NCI-H1930 (cell line): ENCODE measurements around the gene SMIM23.
"Not testable (repeated sequence)": the region's sequence is repeated elsewhere in the genome, so short reads cannot be mapped to it uniquely, and the experiment has no call there.

Experiments
- DNase-seq, 2 experiments: peaks; one replicate each; lab custom pipeline; 2025; lab: John Stamatoyannopoulos, UW

SMIM23 gene

DNA sequence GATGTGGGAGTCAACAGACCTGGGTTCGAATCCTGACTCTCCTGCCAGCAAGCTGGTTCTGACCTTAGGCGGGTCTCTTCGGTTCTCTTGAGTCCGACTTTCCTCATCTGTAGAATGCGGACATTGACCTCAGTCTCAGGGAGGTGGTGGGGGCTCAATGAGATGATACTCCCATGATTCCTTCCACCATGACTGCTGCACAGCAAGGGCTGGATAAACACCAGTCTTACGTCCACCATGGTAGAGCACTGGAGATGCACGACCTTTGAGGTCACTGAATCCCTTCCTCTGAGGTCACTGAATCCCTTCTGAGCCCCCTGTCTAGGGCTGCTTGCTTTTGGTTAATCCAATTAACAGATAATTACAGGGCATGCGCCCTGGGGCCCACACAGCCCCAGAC lies 12.5 kb upstream of the SMIM23 start:
- DNase-seq = no peak

DNA sequence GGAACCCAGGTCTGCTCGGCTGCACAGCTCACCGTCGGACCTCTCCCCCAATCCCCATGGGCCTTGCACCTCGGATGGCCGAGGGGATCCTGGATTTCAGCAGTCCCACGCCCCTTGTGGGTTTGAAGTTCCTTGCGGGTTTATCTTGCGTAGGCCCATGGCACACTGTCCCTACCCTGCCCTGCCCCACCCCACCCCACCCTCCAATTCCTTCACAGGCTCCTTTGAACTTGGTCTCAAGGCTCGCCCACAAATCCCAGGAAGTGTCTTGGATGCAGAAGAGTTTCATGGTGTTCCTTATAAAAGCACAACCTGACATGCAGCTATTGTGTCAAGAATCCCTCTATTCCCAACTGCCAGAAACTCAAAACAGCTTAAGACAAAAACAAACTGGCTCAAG lies 11.2 kb upstream of the SMIM23 start:
- no peak for DNase-seq

DNA sequence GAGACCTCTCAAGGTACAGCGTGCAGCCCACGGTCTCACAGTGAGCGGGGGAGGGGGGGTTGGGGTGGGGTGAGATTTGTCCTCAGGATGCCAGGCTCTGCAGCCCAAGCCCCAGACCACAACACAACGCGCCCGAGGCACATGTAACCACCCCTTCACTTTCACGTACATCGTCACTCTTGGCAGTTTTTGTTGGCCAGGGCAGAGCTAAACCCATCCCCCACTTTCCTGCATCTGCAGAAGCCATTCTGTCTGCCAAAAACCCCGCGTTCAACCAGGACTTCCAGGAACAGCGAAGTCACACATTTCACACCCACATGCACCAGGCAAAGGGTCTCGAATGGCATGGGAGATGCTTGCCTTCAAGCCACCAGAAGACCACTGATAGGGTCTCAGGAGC lies 9.4 kb upstream of the SMIM23 start:
- no peak for DNase-seq

DNA sequence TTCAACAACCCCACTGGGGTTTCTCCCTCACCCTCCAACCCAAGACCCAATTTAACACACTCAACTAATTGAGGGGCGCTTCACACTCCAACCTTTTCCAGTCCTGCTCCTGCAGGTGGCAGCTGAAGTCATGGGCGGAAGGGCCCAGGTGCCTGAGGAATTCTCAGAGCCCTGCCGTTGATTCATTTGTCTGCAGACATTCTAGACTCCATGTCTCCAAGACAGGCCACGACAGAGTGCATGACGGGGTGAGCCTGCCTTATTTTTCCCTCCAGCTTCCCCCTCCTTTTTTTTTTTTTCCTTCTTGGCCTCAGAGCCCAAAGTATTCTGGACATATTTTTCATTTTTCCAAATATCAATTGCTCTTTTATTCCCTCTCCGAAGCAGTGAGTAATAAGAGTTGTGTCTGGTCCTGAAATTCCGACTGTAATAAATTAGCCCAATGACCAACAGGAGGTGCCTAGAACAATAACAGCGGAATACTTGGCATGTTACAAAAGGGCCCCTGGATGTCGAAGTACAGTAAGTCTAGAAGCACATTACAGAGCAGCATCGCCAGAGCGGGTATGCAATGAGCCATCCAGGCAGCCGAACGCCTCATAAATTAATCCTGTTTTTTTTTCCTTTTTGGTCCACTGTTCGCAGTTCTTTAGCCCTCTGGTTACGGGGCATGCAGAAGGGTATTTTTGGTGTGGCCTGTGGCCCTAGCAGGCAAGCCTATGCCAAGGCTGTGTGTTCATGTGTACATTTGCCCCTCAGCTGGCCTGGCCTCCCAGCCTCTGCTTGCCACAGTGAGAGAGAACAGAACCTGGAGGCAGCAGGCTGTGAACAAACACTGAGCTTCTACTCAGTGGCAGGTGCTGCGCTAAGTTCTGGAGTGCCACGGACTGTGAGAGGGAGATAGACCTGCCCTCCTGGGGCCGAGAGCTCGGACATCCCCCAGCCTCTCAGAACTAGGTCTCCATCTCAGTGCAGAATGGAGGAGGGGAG lies 8.6 kb upstream of the SMIM23 start:
- DNase-seq = no peak

DNA sequence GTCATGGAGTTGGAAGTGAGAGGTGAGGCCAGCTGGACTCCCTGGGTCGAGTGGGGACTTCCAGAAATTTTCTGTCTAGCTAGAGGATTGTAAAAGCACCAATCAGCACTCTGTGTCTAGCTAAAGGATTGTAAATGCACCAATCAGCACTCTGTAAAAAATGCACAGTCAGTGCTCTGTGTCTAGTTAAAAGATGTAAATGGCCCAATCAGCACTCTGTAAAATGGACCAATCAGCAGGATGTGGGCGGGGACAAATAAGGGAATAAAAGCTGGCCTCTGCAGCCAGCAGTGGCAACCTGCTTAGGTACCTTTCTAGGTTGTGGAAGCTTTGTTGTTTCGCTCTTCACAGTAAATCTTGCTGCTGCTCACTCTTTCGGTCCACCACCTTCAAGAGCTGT lies 3.9 kb upstream of the SMIM23 start:
- not testable (repeated sequence) for DNase-seq

DNA sequence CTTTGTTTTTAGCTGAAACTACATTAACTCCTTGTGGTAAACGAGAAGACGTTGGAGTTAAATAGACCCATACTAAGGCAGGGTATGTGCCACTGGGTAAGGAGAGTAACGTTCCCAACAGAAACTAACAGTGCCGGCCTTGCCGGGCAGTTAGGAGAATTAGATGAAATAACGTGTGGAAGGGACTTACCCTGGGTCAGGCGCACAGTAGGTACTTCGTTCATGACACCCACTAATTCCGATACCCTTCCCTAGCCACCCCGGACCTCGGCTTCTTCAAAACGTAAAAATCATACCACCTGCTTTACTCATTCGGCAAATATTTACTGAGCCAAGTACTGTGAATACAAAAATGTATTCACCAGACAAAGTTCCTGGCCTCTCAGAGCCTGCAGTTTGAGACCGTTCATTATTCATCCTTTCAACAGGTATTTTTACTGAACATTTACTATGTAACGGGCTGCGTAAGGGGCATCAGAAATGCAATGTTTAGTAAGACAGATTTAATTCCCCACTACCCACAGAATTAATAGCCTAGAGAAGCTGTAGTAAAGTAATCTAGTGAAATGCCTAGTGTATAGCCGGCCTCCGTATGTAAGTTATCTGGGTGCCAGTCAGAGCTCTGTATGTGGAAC lies 3.2 kb upstream of the SMIM23 start:
- DNase-seq = no peak

DNA sequence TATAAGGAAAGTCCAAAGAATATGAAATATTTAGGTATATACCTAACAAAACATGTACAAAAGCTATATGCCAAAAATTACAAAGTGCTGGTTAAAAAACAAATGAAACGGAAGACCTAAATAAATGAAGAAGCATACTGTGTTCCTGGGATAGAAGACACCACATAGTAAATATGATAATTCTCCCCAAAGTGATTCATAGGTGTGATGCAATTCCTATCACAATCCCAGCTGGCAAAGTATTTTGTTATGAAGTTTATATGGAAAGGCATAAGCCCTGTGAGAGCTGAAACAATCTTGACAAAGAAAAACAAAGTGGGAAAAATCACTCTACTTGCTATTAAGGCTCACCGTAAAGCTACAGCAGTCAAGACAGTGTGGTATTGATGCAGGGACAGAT lies 2.6 kb upstream of the SMIM23 start:
- no peak for DNase-seq

DNA sequence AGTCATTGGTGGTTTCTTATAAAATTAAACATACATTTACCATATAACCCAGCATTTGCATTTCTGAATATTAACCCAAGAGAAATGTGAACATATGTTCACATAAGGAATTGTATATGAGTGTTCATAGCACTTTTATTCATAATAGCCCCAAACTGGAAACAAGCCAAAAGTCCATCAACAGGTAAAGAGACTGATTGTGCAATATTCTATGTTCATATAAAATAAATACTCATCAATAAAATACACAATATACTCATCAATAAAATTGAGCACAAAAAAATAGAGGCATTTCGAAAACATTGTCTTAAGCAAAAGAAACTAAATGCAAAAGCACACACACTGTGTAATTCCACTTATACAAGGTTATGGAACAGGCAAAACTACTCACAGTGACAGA lies 3.7 kb downstream of the SMIM23 start:
- DNase-seq = no peak

DNA sequence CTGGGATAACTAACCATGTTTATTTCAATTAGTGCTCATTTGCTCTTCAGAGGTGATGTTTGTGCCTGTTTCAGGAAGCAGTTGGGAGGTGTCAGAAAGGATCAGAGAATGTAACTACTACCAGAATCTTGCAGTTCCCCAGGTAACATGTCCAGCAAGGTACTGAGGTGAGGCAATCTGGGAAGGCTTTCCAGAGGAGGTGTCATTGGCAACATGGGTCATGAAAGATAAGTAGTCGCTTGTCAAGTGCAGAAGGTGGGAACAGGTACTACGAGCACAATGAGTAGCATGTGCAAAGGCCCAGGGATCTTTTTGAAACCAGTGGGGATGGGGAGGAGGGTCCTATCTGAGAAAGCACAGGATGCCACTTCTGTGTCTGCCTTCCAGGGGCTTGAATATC lies 4.8 kb downstream of the SMIM23 start:
- no peak for DNase-seq

DNA sequence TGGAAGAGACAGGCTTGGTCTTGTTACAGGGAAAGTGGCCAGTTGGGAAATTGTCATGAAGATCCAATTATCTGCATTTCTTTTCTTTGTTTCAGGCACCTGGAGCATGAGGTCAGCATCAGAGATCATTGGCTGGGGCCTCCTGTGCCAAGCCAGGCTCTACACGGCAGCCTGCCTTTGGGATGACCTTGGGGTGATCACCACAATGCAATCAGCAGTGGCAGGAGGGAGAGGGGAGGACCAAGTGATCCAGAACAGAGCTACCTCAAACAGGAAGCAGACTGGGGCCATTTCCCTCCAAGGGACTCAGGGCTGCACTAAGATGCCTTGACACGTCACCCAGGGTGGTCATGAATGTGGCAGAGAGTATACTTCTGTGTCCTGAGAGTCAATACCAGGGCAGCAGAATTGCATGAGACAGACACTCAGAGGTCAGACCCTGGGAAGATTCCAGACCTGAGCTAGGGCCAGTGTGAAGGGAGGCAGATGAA lies 8.9 kb downstream of the SMIM23 start:
- no peak for DNase-seq

DNA sequence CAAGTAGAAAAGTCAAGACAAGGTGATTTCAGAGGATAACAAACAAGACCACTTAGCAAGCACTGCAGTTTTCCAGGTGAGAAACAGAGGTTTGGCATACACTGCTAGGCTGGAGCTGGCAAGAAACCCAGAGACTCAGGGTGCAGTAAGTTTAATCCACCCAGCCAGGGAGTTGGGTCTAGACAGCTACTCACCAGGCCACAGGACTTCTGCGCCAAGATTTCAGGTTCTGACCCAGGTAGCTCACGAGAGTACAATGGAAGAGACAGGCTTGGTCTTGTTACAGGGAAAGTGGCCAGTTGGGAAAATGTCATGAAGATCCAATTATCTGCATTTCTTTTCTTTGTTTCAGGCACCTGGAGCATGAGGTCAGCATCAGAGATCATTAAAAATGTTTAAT lies 9.8 kb downstream of the SMIM23 start:
- DNase-seq = no peak

DNA sequence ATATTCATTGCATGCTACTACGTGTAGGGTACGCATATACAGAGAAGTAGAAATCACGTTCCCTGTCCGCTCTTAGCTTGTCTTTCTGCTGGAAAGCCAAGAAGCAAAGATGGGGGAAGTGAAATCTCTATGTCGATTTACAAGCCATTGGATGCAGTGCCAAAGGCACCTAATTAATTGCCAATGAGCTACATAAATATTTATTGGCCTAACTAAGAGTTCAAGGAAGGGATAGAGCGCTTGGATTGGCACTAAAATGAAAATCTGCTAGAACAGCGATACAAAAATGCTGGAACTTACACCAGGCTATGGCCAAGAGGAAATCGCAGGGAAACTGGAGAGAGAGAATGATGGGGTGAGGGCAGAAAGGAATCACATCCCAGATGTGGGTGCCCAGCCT lies 10.8 kb downstream of the SMIM23 start:
- DNase-seq = no peak

DNA sequence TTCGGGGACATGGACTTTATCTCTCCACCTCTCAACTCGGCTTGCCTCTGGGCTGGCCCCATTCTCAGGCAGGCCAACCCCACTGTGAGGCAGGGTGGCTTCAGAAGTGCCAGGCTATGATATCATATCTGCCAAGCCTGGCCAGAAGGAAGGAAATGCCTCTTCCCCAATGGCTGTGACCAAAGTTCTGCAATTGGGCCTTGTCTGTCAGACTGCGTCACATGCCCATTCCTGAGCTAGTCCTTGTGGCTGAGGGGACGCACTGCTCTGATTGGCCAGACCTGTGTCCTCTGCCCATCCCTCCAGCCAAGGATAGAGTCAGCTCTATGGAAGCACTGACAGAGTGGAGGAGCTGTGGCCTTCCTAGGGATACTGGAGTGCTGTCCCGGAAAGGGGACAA lies 11.9 kb downstream of the SMIM23 start:
- DNase-seq = no peak

DNA sequence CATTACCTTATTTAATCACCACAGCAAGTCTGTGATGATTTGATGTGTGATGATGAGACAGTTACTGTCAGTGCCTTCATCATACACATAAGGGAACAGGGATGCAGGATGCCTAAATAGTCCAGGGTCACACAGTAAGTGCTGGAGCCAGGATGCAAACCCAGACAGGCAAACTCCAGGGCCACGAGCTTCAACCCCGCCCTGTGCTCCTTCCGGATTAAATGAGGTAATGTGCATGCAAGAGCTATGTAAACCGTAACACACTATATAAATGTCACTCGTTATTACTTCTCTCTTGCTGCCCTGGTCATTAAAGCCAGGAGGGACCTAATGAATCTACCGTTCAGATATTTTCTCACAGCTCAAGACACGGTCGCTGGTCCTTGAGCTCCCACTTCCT lies 12.8 kb downstream of the SMIM23 start:
- DNase-seq = no peak

DNA sequence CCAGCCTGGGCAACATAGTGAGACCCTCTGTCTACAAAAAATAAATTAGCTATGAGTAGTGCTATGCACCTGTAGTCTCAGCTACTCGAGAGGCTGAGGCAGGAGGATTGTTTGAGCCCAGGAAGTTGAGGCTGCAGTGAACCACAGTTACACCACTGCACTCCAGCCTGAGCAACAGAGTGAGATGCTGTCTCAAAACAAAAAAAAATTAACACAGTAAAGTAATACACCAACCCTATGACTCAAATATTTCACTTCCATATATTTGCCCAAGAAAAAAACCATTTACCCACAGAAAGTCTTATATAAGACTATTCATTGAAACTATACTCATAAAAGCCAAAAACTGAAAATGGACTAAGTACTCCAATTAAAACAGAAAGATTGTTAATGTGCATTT lies 16.2 kb downstream of the SMIM23 start:
- no peak for DNase-seq

DNA sequence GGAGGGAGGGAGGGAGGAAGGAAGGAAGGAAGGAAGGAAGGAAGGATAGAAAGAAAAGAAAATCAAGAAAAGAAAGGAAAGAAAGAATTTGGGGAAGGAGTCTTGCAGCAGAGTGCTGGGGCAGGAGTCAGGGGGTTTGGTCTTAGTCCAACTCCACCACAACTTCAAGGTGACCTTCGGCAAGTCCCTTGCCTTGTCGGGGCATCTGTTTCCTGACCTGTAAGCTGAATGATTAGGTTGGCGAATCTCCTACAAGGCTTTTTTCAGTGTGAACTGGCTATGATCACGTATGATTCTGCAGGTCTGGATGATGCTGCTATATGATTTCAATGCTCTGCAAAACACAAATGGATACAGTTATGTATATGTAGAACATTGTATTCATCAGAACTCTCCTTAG lies 20.1 kb downstream of the SMIM23 start:
- DNase-seq = no peak

DNA sequence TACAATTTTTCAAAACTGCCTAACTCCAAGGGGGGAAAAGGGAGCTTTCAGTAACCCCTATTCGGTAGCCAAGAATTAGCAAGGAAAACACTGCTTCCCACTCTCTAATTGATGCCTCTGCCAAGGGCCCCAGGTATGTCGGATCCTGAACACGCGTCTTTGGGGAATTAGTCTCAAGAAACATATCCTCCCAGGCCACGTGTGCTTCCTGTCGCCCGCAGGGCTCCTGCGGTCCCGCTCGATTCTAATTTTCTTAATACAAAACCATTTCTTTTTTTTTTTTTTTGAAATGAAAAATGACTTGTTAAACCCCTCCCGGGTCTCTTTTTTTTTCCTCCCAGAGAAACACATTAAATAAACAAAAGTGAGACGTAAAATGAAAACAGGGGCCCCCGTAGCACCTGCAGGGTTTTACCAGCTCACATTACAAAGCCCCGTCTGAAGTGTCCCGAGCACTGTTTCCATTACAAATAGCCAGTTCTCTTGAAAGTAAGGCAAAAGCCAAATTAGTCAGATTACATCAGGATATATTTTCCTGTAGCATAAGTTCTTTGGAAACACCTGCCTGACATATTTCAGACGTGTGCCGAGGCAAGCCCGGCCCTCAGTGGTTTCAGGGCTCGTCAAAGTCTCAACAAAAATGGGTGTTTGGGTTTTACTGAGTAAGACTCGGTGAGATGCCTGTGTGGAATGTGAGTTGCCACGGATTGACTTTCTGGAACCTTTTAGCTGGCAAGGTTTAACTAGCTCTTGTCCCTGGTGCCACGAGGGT lies 21.5 kb downstream of the SMIM23 start:
- DNase-seq = no peak

DNA sequence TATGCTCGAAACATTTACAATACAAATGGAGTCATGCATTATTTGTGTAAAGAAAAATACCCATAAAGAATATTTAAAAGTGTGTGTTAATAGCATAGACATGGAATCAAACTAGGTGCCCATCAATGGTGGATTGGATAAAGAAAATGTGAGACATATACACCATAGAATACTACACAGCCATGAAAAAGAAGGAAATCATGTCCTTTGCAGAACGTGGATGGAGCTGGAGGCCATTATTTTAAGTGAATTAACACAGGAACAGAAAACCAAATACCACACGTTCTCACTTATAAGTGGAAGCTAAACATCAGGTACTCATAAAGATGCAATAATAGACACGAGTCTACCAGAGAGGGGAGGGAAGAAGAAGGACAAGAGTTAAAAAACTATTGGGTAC lies 22.8 kb downstream of the SMIM23 start:
- no peak for DNase-seq

DNA sequence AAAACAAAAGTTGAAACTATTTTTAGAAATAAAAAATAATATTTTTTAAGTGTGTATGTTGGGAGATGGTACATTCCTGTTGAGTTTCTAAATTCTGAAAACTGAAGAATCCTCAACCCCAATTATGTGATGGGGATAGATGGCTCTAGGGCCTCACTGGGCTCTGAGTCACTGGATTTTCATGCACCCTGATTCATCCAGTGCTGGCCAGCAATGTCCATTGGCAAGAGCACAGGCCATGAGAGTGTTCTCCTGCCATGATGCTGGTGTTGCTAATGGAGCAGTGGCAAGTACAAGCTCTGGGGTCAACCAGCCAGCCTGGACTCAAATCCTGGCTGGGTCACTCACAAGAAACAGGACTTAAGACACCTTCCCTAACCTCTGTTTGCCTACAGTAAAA lies 23.3 kb downstream of the SMIM23 start:
- no peak for DNase-seq

DNA sequence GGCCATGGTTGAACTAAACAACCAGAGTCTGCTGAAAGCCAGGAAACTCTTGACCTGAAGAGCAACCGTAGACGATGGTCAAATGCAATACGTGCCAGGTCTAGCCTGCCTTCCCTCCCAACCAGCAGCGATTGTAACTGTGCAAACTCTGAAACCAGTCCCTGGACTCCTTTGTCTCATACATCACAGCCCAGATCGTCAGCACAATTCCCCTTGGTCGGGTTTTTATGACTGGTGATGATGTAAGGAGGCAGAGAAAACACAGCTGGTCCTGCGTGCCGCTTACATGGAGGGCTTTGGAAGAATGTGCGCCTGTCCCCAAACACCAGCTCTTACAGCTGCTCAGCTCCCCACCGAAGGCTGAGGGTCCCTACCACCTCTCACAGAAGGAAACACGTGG lies 24.6 kb downstream of the SMIM23 start:
- DNase-seq = no peak

DNA sequence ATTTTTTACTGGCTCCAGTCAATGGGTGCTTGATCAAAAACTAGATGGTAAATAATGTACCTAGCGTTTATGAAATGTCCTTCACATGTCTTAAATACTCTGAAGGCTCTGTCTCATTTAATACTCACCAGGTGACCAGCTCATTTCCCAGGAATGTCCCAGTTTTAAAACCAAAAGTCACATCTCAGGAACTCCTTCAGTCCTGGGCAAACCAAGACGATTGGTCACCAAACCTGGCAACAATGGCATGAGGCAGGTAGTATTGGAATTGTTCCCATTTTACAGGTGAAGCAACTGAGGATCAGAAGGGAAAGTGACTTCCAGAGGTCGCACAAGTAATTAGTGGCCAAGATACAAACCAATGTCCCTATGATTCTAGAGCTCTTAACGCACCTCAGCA lies 27.7 kb downstream of the SMIM23 start:
- DNase-seq = no peak

DNA sequence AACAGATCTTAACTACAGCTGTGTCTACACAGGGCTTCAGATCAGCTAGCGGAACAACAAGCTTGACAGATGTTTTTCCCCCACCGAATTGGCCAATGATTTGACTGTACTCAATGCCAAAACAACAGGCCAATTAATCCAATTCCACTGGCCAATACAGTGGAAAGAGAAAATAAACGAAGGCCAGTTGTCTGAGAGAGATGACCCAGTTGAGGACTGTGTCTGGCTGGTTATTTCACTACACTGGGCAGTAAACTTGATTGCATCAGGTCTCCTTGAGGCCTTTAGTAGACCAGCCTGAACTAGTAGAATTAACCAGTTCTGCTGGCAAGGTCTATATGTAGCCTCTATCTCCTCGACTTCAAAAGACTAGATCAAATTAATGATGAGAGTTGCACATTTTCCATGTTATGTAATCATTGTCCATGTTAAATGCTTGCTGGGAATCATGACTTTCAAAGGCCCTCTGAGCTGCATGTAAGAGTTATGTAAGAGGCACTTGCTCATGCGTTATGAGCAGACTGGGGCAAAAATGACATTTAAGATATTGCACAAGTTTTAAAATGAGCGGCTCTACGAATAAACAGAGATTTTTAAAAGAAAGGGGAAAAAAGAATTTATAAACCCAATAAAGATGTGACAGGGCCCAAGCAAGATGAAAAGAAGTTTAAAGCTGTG lies 28.3 kb downstream of the SMIM23 start:
- no peak for DNase-seq
